B cell (primary cell): Measurements from ENCODE around the gene IRAK1.

ENCODE experiments used
- CTCF ChIP-seq: fragments of 200-600 bp; IDR thresholded peaks from one replicate; pipeline ENCODE4 v1.8.0; 2022; ENCODE audit warnings: antibody characterized with exemption, mild to moderate bottlenecking
- EZH2 ChIP-seq: IDR thresholded peaks from 2 replicates; pipeline ENCODE4 v1.6.1; 2012; ENCODE audit warnings: borderline replicate concordance, low read depth, mild to moderate bottlenecking, moderate library complexity, low read length; ENCODE audit not compliant: insufficient read depth, poor library complexity, severe bottlenecking

GRCh38 chrX:153988493-153988892 lies 31.2 kb downstream of the IRAK1 start:
- TF ChIP-seq CTCF (no peak), EZH2 (no peak)
